ENCODE data around the gene CACNA1C.

CACNA1C gene

GRCh38 chr12:2353281-2353680, 300.5 kb downstream of the CACNA1C start:
- H3K4me3 ChIP-seq (ENCODE audit: low read depth, low read length) = no peak overlapping the region
- DNase-seq (ENCODE audit: low read depth) = no peak
- TF ChIP-seq CTCF (conservative IDR thresholded peaks at IDR 0.05; ENCODE audit: low read depth, low read length) = no peak

GRCh38 chr12:2353691-2354090, 300.9 kb downstream of the CACNA1C start:
- no peak for TF ChIP-seq CTCF (conservative IDR thresholded peaks at IDR 0.05; ENCODE audit: low read depth, low read length)
- H3K4me3 ChIP-seq (ENCODE audit: low read depth, low read length) = no peak overlapping the region
- DNase-seq (ENCODE audit: low read depth) = no peak

GRCh38 chr12:2354151-2354991, 301.6 kb downstream of the CACNA1C start:
- TF ChIP-seq CTCF (conservative IDR thresholded peaks at IDR 0.05; ENCODE audit: low read depth, low read length) = no peak
- no peak overlapping the region for H3K4me3 ChIP-seq (ENCODE audit: low read depth, low read length)
- no peak for DNase-seq (ENCODE audit: low read depth)

- DNase-seq (ENCODE audit: low read depth) = no peak
- TF ChIP-seq CTCF (conservative IDR thresholded peaks at IDR 0.05; ENCODE audit: low read depth, low read length) = no peak
- H3K4me3 ChIP-seq (ENCODE audit: low read depth, low read length) = no peak overlapping the region
Measured at GRCh38 chr12:2355198-2355597, 302.4 kb downstream of the CACNA1C start.

- no peak for TF ChIP-seq CTCF (conservative IDR thresholded peaks at IDR 0.05; ENCODE audit: low read depth, low read length)
- no peak overlapping the region for H3K4me3 ChIP-seq (ENCODE audit: low read depth, low read length)
- no peak for DNase-seq (ENCODE audit: low read depth)
Measured at GRCh38 chr12:2355604-2356003, 302.8 kb downstream of the CACNA1C start.

GRCh38 chr12:2356601-2357125, 303.9 kb downstream of the CACNA1C start:
- no peak for DNase-seq (ENCODE audit: low read depth)
- TF ChIP-seq CTCF (conservative IDR thresholded peaks at IDR 0.05; ENCODE audit: low read depth, low read length) = no peak
- no peak overlapping the region for H3K4me3 ChIP-seq (ENCODE audit: low read depth, low read length)

Data from choroid plexus epithelial cell (primary cell).